Adrenal gland (tissue), 12 donors: ENCODE results near the gene RECK. TPM values are rescaled to one million over a fixed set of nuclear protein-coding genes. Genes with fewer than 3 reads are reported as not detected.

ENCODE experiments used
- DNase-seq, 7 donors: peaks; one replicate each; pipeline ENCODE4 v3.0.0-alpha.2; 2019 to 2020
- H3K27ac ChIP-seq, 5 donors: fragments of 200-600 bp; sonication (generic) in 4 of 5; 1 replicate in 3 of 5; 2 replicates in 2 of 5; pipeline versions ENCODE4 v1.5.1 to v1.8.0; 2016 to 2020; ENCODE audit warnings: mild to moderate bottlenecking in 1 of 5
- H3K27me3 ChIP-seq: fragments of 200-600 bp; 2 replicates; pipeline ENCODE4 v1.8.0; 2021
- H3K36me3 ChIP-seq, 2 donors: fragments of 200-600 bp; replicated peaks in 1 of 2; 1 replicate in 1 of 2; 2 replicates in 1 of 2; pipeline versions ENCODE4 v1.5.1 to v1.8.0; 2018 to 2022
- H3K4me1 ChIP-seq, 2 donors: fragments of 200-600 bp; replicated peaks in 1 of 2; 1 replicate in 1 of 2; 2 replicates in 1 of 2; pipeline versions ENCODE4 v1.5.1 to v1.8.0; 2018 to 2021
- H3K4me3 ChIP-seq, 4 donors: fragments of 200-600 bp; sonication (generic) in 3 of 4; one replicate each; pipeline ENCODE4 v1.5.1; 2016 to 2018
- H3K9me3 ChIP-seq, 3 donors: fragments of 200-600 bp; sonication (generic) in 1 of 3; replicated peaks in 1 of 3; 1 replicate in 2 of 3; 2 replicates in 1 of 3; pipeline versions ENCODE4 v1.5.1 to v1.8.0; 2016 to 2021
- POLR2A ChIP-seq, 2 donors: fragments of 450-650 bp; IDR thresholded peaks; one replicate each; pipeline ENCODE4 v1.6.1; 2017; ENCODE audit warnings: antibody characterized with exemption in 2 of 2, mild to moderate bottlenecking in 2 of 2, moderate library complexity in 1 of 2
- WGBS, 4 donors: extraction: QIAGEN DNeasy Blood & Tissue Kit in 2 of 4; methylation state at CpG; one replicate each; pipeline versions ENCODE4 v1.1.5 to v1.1.7; 2013 to 2017; 5-methylcytosine and 5-hydroxymethylcytosine counted together
- intact Hi-C, 2 donors: fragments of 100-400 bp; cut with DNase I; formaldehyde crosslinking; loops; one replicate each; pipeline versions ENCODE4 v1.14.1 to v1.15.0; 2022 to 2023
- polyA plus RNA-seq, 3 donors: library from polyadenylated mRNA; stranded (reverse); fragments of 200-250 nt in 2 of 3; fragments of 350-450 nt in 1 of 3; fragmentation: Illumina TruSeq in 1 of 3; extraction: RNeasy Lipid Tissue Mini Kit (QIAGEN cat#74804) in 1 of 3; gene quantifications; one replicate each; pipeline ENCODE4 v1.2.3, GENCODE V29; 2013 to 2014
- total RNA-seq, 9 donors: library from RNA; depleted of rRNA in 4 of 9; stranded (reverse); fragments of >200 nt in 4 of 9; fragments of 120-200 nt in 1 of 9; fragmentation: NEBNext Ultra II Directional in 1 of 9; extraction: Animal tissue kit (Norgen Biotek cat#: 25700) in 1 of 9; gene quantifications; one replicate each; pipeline versions ENCODE4 v1.1.0 to v1.2.4, GENCODE V29; 2013 to 2023
- TF ChIP-seq, protein P1 (sequence below), 6 experiments: fragments of 450-650 bp in 4 of 6; fragments of 200-600 bp in 2 of 6; sonication (generic) in 1 of 6; IDR thresholded peaks; 1 replicate in 5 of 6; 2 replicates in 1 of 6; pipeline versions ENCODE4 v1.5.1 to v1.8.0; 2016 to 2021; ENCODE audit warnings: antibody characterized with exemption in 6 of 6, mild to moderate bottlenecking in 2 of 6, moderate library complexity in 1 of 6
- donor health status: healthy with polysubstance abuse.
- donor health status: Bipolar disorder and iron deficiency.
- donor health status: DM: yes; HTN: yes; CAD: no.
- donor health status: DM: no; HTN: no; CAD: no.
- donor health status: DM: no; HTN: no; CAD: no.
- donor health status: DM: yes; HTN: yes; CAD: no.

RECK gene
- total and polyA plus RNA-seq, 12 donors, result 4.1 to 15.8 (median 9.6) TPM

DNA sequence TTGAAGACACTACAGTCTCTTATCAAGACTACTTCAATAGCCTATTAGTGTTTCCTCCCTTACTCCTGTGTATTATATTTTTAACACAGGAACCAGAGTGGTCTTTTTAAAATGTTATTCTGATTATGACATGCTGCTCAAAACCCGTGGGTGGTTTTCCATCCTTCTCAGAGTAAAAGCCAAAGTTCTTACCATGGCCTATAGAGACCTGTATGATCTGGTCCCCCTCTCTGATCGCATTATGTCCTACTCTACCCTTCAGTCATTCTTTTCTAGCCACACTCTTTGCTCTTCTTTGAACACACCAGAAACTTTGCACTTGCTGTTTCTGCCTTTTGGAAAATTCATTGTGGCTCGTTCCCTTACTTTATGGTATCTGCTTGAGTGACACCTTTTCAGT lies 13.8 kb downstream of the RECK start:
- TF ChIP-seq, protein P1, sequence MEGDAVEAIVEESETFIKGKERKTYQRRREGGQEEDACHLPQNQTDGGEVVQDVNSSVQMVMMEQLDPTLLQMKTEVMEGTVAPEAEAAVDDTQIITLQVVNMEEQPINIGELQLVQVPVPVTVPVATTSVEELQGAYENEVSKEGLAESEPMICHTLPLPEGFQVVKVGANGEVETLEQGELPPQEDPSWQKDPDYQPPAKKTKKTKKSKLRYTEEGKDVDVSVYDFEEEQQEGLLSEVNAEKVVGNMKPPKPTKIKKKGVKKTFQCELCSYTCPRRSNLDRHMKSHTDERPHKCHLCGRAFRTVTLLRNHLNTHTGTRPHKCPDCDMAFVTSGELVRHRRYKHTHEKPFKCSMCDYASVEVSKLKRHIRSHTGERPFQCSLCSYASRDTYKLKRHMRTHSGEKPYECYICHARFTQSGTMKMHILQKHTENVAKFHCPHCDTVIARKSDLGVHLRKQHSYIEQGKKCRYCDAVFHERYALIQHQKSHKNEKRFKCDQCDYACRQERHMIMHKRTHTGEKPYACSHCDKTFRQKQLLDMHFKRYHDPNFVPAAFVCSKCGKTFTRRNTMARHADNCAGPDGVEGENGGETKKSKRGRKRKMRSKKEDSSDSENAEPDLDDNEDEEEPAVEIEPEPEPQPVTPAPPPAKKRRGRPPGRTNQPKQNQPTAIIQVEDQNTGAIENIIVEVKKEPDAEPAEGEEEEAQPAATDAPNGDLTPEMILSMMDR (IDR thresholded peaks at IDR 0.05), result no peak
- TF ChIP-seq POLR2A (IDR thresholded peaks at IDR 0.05), result no peak
- Histone ChIP-seq H3K36me3 (no peaks in the 10 kb centered on the region), H3K4me3 (no peak overlapping the region), H3K27me3 (no peaks in the 10 kb centered on the region), H3K4me1 (peaks cover 0 to 4% of the 10 kb centered on the region in 2 donors), H3K27ac (no peak overlapping the region), H3K9me3 (no peaks in the 10 kb centered on the region)
- DNase-seq, result no peak
- WGBS, 4 donors, result 91 to 93% (median 92%) methylated on average over 3 of the region's 3 CpGs
- intact Hi-C loops, result no loop called here

DNA sequence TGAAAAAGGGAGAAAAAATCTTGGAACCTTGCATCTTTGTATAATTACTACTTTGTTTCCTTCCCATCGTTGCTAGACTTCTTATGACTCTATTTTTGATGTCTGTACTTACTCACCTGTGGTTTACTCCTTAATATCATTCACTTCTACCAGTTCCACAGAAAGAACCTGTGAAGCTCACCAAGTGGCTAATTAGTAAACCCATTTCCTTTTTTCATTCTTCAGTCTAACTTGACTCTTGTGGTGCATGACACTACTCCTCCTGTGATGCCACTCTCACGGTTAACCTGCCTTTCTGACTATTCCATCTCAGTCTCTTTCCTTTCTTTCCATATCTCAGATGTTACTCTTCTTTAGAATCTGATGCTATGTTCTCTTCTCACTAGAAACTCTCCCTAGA lies 14.6 kb downstream of the RECK start:
- DNase-seq, result no peak
- Histone ChIP-seq H3K4me1 (no peaks in the 10 kb centered on the region), H3K4me3 (no peak overlapping the region), H3K27ac (no peak overlapping the region), H3K27me3 (no peaks in the 10 kb centered on the region), H3K36me3 (no peaks in the 10 kb centered on the region), H3K9me3 (no peaks in the 10 kb centered on the region)
- TF ChIP-seq, protein P1 (IDR thresholded peaks at IDR 0.05), result no peak
- no peak for TF ChIP-seq POLR2A (IDR thresholded peaks at IDR 0.05)
- 81 to 93% (median 85%) methylated on average over 2 of the region's 2 CpGs for WGBS, 4 donors
- intact Hi-C loops, result no loop called here

DNA sequence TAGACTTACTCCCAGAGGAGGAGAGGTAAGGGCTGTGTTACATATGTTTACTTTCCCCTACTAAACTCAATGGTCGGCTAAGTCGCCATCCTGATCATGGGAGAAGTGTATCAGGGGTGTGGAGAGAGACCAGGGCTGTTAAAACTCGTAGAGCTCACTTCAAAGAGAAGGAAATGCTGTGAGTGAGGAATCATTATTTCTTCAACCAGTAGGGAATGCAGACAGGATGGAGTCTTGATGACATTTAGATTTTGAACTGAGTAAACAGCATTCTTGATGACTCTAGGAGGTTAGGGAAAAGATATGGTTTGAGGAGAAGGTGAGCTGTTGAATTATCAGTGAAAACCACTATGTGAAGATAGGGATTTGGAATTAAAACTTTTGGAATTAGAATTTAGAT lies 17.3 kb downstream of the RECK start:
- Histone ChIP-seq H3K4me1 (peaks cover 0 to 6% of the 10 kb centered on the region in 2 donors), H3K9me3 (no peaks in the 10 kb centered on the region), H3K27me3 (no peaks in the 10 kb centered on the region), H3K27ac (peak overlapping the region in 1 of 5 donors; percentile 28), H3K4me3 (no peak overlapping the region), H3K36me3 (no peaks in the 10 kb centered on the region)
- 71 to 83% (median 75%) methylated on average over 3 of the region's 3 CpGs for WGBS, 4 donors
- TF ChIP-seq, protein P1 (IDR thresholded peaks at IDR 0.05), result no peak
- TF ChIP-seq POLR2A (IDR thresholded peaks at IDR 0.05), result no peak
- intact Hi-C loops, result no loop called here
- DNase-seq, result no peak

DNA sequence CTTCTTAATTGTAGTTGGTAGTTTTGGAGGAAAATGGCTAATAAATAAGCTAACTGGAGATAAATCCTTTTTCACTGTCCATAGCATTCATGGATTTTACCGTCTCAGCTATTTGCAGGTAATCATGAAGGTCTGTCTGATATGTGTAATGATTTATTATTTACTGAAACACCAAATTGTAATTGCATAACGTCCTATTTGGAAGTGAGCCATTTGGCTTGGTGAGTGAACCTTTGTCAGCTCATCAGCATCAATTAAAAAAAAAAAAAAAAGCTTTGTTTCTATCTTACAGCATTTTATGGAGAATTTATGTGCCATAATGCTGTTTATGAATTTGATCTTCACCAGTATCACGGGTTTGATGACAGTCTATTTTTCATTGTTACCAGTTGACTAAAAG lies 20.2 kb downstream of the RECK start:
- WGBS, 4 donors, result 32 to 47% (median 36%) methylated on average over 3 of the region's 3 CpGs
- H3K27me3 ChIP-seq, result no peaks in the 10 kb centered on the region
- H3K27ac ChIP-seq, result no peak overlapping the region
- no peaks in the 10 kb centered on the region for H3K36me3 ChIP-seq
- no peak overlapping the region for H3K4me3 ChIP-seq
- no peaks in the 10 kb centered on the region for H3K9me3 ChIP-seq
- DNase-seq, result no peak
- peaks cover 0 to 6% of the 10 kb centered on the region in 2 donors for H3K4me1 ChIP-seq
- intact Hi-C loops, result no loop called here
- no peak for TF ChIP-seq POLR2A (IDR thresholded peaks at IDR 0.05)
- TF ChIP-seq, protein P1 (IDR thresholded peaks at IDR 0.05), result no peak
